ENCODE results near the gene SQSTM1.

DNA sequence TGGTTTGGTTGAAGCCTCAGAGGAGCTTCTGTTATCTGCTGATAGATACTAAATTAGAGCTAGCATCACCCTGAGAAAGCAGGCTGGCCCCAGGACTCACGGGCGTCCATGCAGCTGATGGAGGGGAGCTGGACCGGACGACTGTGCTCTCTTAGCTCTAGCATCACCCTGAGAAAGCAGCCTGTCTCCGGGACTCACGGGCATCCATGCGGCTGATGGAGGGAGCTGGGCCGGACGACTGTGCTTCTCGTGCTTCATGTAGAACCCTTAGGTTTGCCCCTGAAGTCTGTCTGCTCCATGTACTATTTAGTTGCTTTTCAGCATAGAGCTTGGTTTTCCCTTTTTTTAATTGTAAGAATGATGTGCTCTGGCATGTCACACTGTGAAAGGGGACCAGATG, 43.2 kb upstream of the SQSTM1 start:
- TF ChIP-seq EZH2 (IDR thresholded peaks at IDR 0.05; ENCODE audit: insufficient read depth, poor library complexity, severe bottlenecking) (no peak), EZH2phosphoT487 (IDR thresholded peaks at IDR 0.05; ENCODE audit: insufficient read depth, low read depth) (no peak)

Measured in GM23248 (cell line).